KMS-11 (cell line): ENCODE data around the gene DIAPH3.

ENCODE experiments used
- H2AFZ ChIP-seq: fragments of 200-600 bp; sonication (generic); 2 replicates; pipeline ENCODE4 v1.6.1; 2016; ENCODE audit warnings: antibody characterized with exemption, mixed run types, low read depth
- H3K27ac ChIP-seq: fragments of 200-600 bp; sonication (generic); 2 replicates; pipeline ENCODE4 v1.6.1; 2016; ENCODE audit warnings: mild to moderate bottlenecking, mixed run types
- H3K27me3 ChIP-seq: fragments of 200-600 bp; sonication (generic); 2 replicates; pipeline ENCODE4 v1.6.1; 2017; ENCODE audit warnings: mild to moderate bottlenecking, low read depth, mixed run types, moderate library complexity; ENCODE audit not compliant: insufficient read depth
- H3K36me3 ChIP-seq: fragments of 200-600 bp; sonication (generic); 2 replicates; pipeline ENCODE4 v1.6.1; 2017; ENCODE audit warnings: mild to moderate bottlenecking, mixed run types; ENCODE audit not compliant: insufficient read depth
- H3K4me1 ChIP-seq: fragments of 200-600 bp; sonication (generic); 2 replicates; pipeline ENCODE4 v1.6.1; 2016; ENCODE audit warnings: mild to moderate bottlenecking, low read depth, mixed run types; ENCODE audit not compliant: poor library complexity, severe bottlenecking
- H3K4me2 ChIP-seq: fragments of 200-600 bp; sonication (generic); 2 replicates; pipeline ENCODE4 v1.7.0; 2016; ENCODE audit warnings: mild to moderate bottlenecking, mixed run types
- H3K4me3 ChIP-seq: fragments of 200-600 bp; sonication (generic); IDR thresholded peaks from 2 replicates; pipeline ENCODE4 v1.6.1; 2017; ENCODE audit warnings: low read depth, low read length, mixed read lengths; ENCODE audit not compliant: insufficient read depth
- H3K79me2 ChIP-seq: fragments of 200-600 bp; sonication (generic); 2 replicates; pipeline ENCODE4 v1.6.1; 2016; ENCODE audit warnings: low read depth, mixed run types; ENCODE audit not compliant: insufficient read depth
- H3K9ac ChIP-seq: fragments of 200-600 bp; sonication (generic); 2 replicates; pipeline ENCODE4 v1.6.1; 2016; ENCODE audit warnings: mild to moderate bottlenecking, mixed run types
- H4K20me1 ChIP-seq: fragments of 200-600 bp; sonication (generic); 2 replicates; pipeline ENCODE4 v1.6.1; 2016; ENCODE audit warnings: mild to moderate bottlenecking, mixed run types; ENCODE audit not compliant: insufficient read depth
- TF ChIP-seq, protein P1 (sequence below): fragments of 200-600 bp; sonication (generic); conservative IDR thresholded peaks from 2 replicates; pipeline ENCODE4 v1.6.1; 2017; ENCODE audit warnings: low read depth, mild to moderate bottlenecking, antibody characterized with exemption, low read length, moderate library complexity, mixed read lengths

Gene DIAPH3

DNA sequence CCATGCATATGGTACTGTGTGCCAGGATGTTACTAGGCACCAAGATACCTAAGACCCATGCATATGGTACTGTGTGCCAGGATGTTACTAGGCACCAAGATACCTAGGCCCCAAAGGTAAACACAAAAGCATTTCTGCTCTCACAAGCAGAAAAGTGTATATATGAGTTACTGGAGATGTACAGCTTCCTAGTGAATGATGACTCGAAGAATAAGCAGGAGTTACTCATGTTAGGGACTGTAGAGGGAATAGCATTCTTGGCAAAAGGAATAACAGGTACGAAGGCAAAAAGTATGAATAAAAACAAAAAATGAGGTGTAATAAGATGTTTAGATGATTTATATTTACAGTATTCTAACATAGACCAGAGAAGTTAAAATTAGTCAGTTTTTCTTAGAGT lies 383.7 kb downstream of the DIAPH3 start:
- Histone ChIP-seq H4K20me1 (no peaks in the 10 kb centered on the region), H3K9ac (no peak overlapping the region), H3K4me3 (no peak overlapping the region), H3K79me2 (no peaks in the 10 kb centered on the region), H3K27ac (no peak overlapping the region), H2AFZ (no peak overlapping the region), H3K36me3 (no peaks in the 10 kb centered on the region), H3K4me2 (no peak overlapping the region), H3K27me3 (no peaks in the 10 kb centered on the region), H3K4me1 (no peaks in the 10 kb centered on the region)
- TF ChIP-seq, protein P1, sequence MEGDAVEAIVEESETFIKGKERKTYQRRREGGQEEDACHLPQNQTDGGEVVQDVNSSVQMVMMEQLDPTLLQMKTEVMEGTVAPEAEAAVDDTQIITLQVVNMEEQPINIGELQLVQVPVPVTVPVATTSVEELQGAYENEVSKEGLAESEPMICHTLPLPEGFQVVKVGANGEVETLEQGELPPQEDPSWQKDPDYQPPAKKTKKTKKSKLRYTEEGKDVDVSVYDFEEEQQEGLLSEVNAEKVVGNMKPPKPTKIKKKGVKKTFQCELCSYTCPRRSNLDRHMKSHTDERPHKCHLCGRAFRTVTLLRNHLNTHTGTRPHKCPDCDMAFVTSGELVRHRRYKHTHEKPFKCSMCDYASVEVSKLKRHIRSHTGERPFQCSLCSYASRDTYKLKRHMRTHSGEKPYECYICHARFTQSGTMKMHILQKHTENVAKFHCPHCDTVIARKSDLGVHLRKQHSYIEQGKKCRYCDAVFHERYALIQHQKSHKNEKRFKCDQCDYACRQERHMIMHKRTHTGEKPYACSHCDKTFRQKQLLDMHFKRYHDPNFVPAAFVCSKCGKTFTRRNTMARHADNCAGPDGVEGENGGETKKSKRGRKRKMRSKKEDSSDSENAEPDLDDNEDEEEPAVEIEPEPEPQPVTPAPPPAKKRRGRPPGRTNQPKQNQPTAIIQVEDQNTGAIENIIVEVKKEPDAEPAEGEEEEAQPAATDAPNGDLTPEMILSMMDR, result no peak

DNA sequence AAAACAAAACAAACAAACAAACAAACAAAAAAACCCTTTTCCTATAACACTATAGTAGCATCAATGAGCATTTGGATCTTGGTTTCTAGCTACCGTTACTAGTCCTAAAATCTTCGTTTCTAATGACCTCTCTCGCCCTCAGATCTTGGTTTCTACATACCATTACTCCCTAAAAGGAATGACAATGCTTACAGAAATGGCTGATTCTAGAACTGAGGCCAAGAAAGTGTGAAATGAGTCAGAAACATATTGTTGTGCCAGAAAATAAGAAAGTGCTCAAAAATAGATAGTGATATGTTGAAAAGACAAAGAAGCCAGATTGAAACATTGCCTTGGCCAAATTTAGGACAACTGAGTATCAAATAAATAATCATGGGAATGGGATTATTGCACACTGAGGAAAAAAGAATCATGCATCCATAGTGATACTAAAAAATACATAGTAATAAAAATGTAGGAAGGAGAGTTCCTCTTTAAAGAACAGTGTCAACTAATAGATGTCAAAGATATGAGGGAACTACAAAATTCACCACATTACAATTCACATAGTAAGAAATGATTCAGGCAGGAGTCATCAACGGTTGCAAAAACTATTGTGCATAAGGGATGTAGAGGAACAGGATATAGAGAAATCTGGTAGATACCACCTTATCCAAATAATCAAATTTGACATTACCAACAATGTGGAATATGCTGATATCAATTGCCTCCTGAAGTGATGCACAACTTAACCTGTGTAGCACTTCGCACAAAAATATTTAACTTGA lies 386.6 kb downstream of the DIAPH3 start:
- H2AFZ ChIP-seq, result no peak overlapping the region

DNA sequence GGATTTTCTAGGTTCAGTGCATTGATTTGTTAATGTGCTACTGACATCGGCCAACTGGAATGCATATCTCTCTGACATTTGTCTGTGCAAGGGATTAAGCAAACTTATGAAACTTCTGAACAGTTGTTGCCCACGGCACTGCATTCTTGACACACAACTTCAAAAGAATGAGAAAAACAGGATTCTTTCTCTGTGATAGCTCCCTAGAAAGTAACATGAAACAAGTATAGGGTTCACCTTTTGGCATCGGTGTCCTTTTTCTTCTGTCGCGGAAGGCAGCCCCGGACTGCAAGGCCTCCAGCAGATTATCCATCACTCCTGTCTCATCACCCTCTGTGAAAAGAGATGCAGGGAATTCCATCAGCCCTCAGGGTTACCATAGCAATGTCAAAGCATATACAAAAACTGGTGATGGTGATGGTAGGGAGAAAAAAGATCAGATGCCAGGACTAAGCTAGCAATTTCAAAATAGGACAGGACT lies 389.2 kb downstream of the DIAPH3 start:
- no peak overlapping the region for H2AFZ ChIP-seq
- TF ChIP-seq, protein P1, result no peak
- no peak overlapping the region for H3K9ac ChIP-seq

More for the DNA sequence above, 386.6 kb downstream of the DIAPH3 start:
- Histone ChIP-seq H3K9ac (no peak overlapping the region), H3K79me2 (no peaks in the 10 kb centered on the region), H3K4me1 (no peaks in the 10 kb centered on the region), H3K4me2 (no peak overlapping the region), H3K4me3 (no peak overlapping the region), H4K20me1 (no peaks in the 10 kb centered on the region), H3K27me3 (no peaks in the 10 kb centered on the region), H3K36me3 (no peaks in the 10 kb centered on the region), H3K27ac (no peak overlapping the region)
- TF ChIP-seq, protein P1, result no peak

GRCh38 chr13:59771272-59771671 lies 392.5 kb downstream of the DIAPH3 start:
- Histone ChIP-seq H3K4me3 (no peak overlapping the region), H3K79me2 (no peaks in the 10 kb centered on the region), H3K36me3 (no peaks in the 10 kb centered on the region), H3K4me1 (no peaks in the 10 kb centered on the region), H3K27ac (no peak overlapping the region), H3K27me3 (no peaks in the 10 kb centered on the region), H3K4me2 (no peak overlapping the region), H2AFZ (no peak overlapping the region), H3K9ac (no peak overlapping the region), H4K20me1 (no peaks in the 10 kb centered on the region)
- TF ChIP-seq, protein P1, result no peak; the same call in 1 of the 2 replicates

More for the DNA sequence above, 389.2 kb downstream of the DIAPH3 start:
- no peaks in the 10 kb centered on the region for H3K4me1 ChIP-seq
- H3K27me3 ChIP-seq, result no peaks in the 10 kb centered on the region
- no peak overlapping the region for H3K27ac ChIP-seq
- H4K20me1 ChIP-seq, result no peaks in the 10 kb centered on the region
- H3K4me2 ChIP-seq, result no peak overlapping the region
- H3K4me3 ChIP-seq, result no peak overlapping the region
- H3K79me2 ChIP-seq, result no peaks in the 10 kb centered on the region
- no peaks in the 10 kb centered on the region for H3K36me3 ChIP-seq
